ENCODE data around the gene ANKRD10.

The ANKRD10 gene

DNA sequence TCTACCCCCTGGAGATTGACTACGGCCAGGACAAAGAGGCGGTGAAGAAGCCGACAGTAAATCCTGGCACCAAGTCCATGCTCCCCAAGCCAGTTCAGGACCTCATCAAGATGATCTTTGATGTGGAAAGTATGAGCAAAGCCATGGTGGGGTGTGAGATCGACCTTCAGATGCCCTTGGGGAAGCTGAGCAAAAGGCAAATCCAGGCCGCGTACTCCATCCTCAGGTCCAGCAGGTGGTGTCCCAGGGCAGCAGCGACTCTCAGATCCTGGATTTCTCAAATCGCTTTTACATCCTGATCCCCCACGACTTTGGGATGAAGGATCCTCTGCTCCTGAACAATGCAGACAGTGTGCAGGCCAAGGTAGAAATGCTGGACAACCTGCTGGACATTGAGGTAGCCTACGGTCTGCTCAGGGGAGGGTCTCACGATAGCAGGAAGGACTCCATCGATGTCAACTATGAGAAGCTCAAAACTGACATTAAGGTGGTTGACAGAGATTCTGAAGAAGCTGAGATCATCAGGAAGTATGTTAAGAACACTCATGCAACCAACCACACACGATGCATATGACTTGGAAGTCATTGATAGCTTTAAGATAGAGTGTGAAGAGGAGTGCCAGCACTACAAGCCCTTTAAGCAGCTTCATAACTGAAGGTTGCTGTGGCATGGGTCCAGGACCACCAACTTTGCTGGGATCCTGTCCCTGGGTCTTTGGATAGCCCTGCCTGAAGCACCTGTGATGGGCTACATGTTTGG lies 24.0 kb upstream of the ANKRD10 start:
- Histone ChIP-seq H2AK5ac (ENCODE audit: low read depth, low read length) (no peak overlapping the region), H2BK120ac (ENCODE audit: low read depth, low read length) (no peak overlapping the region), H3K4me2 (ENCODE audit: insufficient read depth, low read length, poor library complexity, severe bottlenecking) (no peak overlapping the region), H4K91ac (ENCODE audit: low read depth, low read length, poor library complexity) (no peak overlapping the region), H2BK12ac (ENCODE audit: low read length) (no peak overlapping the region), H3K23ac (ENCODE audit: low read depth, low read length, poor library complexity) (no peak overlapping the region), H3K9me3 (replicated peaks in 1 of 2; ENCODE audit: control insufficient read depth in 2 of 2, insufficient read depth in 1 of 2, low read depth in 1 of 2, low read length in 2 of 2) (peaks cover 2% of the 10 kb centered on the region in 2 donors), H3K9ac (ENCODE audit: low read depth, low read length, poor library complexity) (peak overlapping the region; percentile 22), H3K27ac (replicated peaks; ENCODE audit: low read length) (no peak overlapping the region), H3K4me1 (ENCODE audit: control insufficient read depth in 2 of 2, insufficient read depth in 1 of 2, low read depth in 1 of 2, low read length in 2 of 2) (no peaks in the 10 kb centered on the region), H3K4me3 (ENCODE audit: low read length in 2 of 2) (peak overlapping the region in 1 of 2 donors; percentile 47), H4K8ac (ENCODE audit: low read depth, low read length) (no peak overlapping the region), H3K18ac (ENCODE audit: low read length) (no peak overlapping the region), H3K36me3 (replicated peaks in 1 of 2; ENCODE audit: control insufficient read depth in 2 of 2, insufficient read depth in 2 of 2, low read length in 2 of 2) (no peaks in the 10 kb centered on the region), H3K4ac (ENCODE audit: low read length) (no peak overlapping the region), H3K79me1 (ENCODE audit: low read depth, low read length) (no peaks in the 10 kb centered on the region), H2AFZ (ENCODE audit: low read length) (no peak overlapping the region), H3K27me3 (ENCODE audit: control insufficient read depth in 3 of 3, insufficient read depth in 3 of 3, low read depth in 1 of 3, low read length in 3 of 3) (peaks cover 0 to 4% (median 0%) of the 10 kb centered on the region in 3 experiments), H2BK5ac (ENCODE audit: low read length) (no peak overlapping the region), H2BK15ac (ENCODE audit: low read length) (no peak overlapping the region), H3K14ac (ENCODE audit: low read length) (no peak overlapping the region)
- DNase-seq (ENCODE audit: low spot score) = no peak
- no CpG with 5 or more reads among the region's 13 CpGs for WGBS, 2 donors (ENCODE audit: extremely low coverage in 2 of 2, insufficient read length in 2 of 2, insufficient replicate concordance in 1 of 2)

DNA sequence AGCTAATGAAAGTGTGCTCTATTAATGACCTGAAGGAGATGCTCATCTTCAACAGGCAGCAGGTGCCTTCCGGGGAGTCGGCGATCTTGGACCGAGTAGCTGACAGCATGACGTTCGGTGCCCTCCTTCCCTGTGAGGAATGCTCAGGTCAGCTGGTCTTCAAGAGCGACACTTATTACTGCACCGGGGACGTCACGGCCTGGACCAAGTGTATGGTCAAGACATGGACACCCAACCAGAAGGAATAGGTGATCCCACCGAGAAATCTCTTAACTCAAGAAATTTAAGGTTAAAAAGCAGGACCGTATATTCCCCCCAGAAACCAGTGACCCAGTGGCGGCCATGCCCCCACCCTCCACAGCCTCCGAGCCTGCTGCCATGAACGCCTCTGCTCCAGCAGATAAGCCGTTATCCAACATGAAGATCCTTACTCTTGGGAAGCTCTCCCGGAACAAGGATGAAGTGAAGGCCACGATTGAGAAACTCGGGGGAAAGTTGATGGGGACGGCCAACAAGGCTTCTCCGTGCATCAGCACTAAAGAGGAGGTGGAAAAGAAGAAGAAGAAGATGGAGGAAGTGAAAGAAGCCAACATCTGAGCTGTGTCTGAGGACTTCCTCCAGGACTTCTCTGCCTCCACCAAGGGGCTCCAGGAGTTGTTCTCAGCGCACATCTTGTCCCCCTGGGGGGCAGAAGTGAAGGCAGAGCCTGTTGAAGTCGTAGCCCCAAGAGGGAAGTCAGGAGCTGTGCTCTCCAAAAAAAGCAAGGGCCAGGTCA lies 22.8 kb upstream of the ANKRD10 start:
- Histone ChIP-seq H3K18ac (ENCODE audit: low read length) (no peak overlapping the region), H3K4me1 (ENCODE audit: control insufficient read depth in 2 of 2, insufficient read depth in 1 of 2, low read depth in 1 of 2, low read length in 2 of 2) (no peaks in the 10 kb centered on the region), H2AFZ (ENCODE audit: low read length) (no peak overlapping the region), H2BK120ac (ENCODE audit: low read depth, low read length) (no peak overlapping the region), H3K4me2 (ENCODE audit: insufficient read depth, low read length, poor library complexity, severe bottlenecking) (no peak overlapping the region), H3K36me3 (replicated peaks in 1 of 2; ENCODE audit: control insufficient read depth in 2 of 2, insufficient read depth in 2 of 2, low read length in 2 of 2) (no peaks in the 10 kb centered on the region), H3K23ac (ENCODE audit: low read depth, low read length, poor library complexity) (no peak overlapping the region), H2BK15ac (ENCODE audit: low read length) (no peak overlapping the region), H3K27me3 (ENCODE audit: control insufficient read depth in 3 of 3, insufficient read depth in 3 of 3, low read depth in 1 of 3, low read length in 3 of 3) (peaks cover 0 to 4% (median 0%) of the 10 kb centered on the region in 3 experiments), H2AK5ac (ENCODE audit: low read depth, low read length) (no peak overlapping the region), H3K79me1 (ENCODE audit: low read depth, low read length) (peaks cover 2% of the 10 kb centered on the region), H3K4me3 (ENCODE audit: low read length in 2 of 2) (no peak overlapping the region), H3K9me3 (replicated peaks in 1 of 2; ENCODE audit: control insufficient read depth in 2 of 2, insufficient read depth in 1 of 2, low read depth in 1 of 2, low read length in 2 of 2) (peaks cover 7 to 9% of the 10 kb centered on the region in 2 donors), H3K9ac (ENCODE audit: low read depth, low read length, poor library complexity) (no peak overlapping the region), H3K27ac (replicated peaks; ENCODE audit: low read length) (no peak overlapping the region), H2BK5ac (ENCODE audit: low read length) (no peak overlapping the region), H3K14ac (ENCODE audit: low read length) (no peak overlapping the region), H2BK12ac (ENCODE audit: low read length) (no peak overlapping the region), H4K91ac (ENCODE audit: low read depth, low read length, poor library complexity) (no peak overlapping the region), H4K8ac (ENCODE audit: low read depth, low read length) (no peak overlapping the region), H3K4ac (ENCODE audit: low read length) (no peak overlapping the region)
- WGBS, 2 donors (ENCODE audit: extremely low coverage in 2 of 2, insufficient read length in 2 of 2, insufficient replicate concordance in 1 of 2) = no CpG with 5 or more reads among the region's 23 CpGs
- no peak for DNase-seq (ENCODE audit: low spot score)

DNA sequence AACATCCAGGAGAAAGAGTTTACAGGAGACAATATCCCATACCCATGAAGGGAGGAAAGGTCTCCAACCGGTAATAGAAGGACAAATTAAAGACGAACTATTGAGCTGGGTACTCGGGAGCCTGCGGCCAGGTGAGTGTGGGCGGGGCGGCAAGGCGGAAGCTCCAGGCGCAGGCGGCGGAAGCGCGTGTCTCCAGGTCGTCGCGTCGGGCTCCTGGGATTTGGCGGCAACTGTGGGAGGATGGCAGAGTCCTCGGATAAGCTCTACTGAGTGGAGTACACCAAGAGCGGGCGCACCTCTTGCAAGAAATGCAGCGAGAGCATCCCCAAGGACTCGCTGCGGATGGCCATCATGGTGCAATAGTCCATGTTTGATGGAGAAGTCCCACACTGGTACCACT lies 21.6 kb upstream of the ANKRD10 start:
- Histone ChIP-seq H3K4me1 (ENCODE audit: control insufficient read depth in 2 of 2, insufficient read depth in 1 of 2, low read depth in 1 of 2, low read length in 2 of 2) (no peaks in the 10 kb centered on the region), H3K9ac (ENCODE audit: low read depth, low read length, poor library complexity) (no peak overlapping the region), H3K14ac (ENCODE audit: low read length) (no peak overlapping the region), H3K18ac (ENCODE audit: low read length) (no peak overlapping the region), H3K9me3 (replicated peaks in 1 of 2; ENCODE audit: control insufficient read depth in 2 of 2, insufficient read depth in 1 of 2, low read depth in 1 of 2, low read length in 2 of 2) (peaks cover 9% of the 10 kb centered on the region in 2 donors), H2BK5ac (ENCODE audit: low read length) (no peak overlapping the region), H3K23ac (ENCODE audit: low read depth, low read length, poor library complexity) (no peak overlapping the region), H4K91ac (ENCODE audit: low read depth, low read length, poor library complexity) (no peak overlapping the region), H3K36me3 (replicated peaks in 1 of 2; ENCODE audit: control insufficient read depth in 2 of 2, insufficient read depth in 2 of 2, low read length in 2 of 2) (no peaks in the 10 kb centered on the region), H2BK120ac (ENCODE audit: low read depth, low read length) (no peak overlapping the region), H3K4me2 (ENCODE audit: insufficient read depth, low read length, poor library complexity, severe bottlenecking) (no peak overlapping the region), H2BK12ac (ENCODE audit: low read length) (no peak overlapping the region), H3K4me3 (ENCODE audit: low read length in 2 of 2) (no peak overlapping the region), H3K27me3 (ENCODE audit: control insufficient read depth in 3 of 3, insufficient read depth in 3 of 3, low read depth in 1 of 3, low read length in 3 of 3) (peaks cover 0 to 4% (median 0%) of the 10 kb centered on the region in 3 experiments), H4K8ac (ENCODE audit: low read depth, low read length) (no peak overlapping the region), H3K79me1 (ENCODE audit: low read depth, low read length) (peaks cover 2% of the 10 kb centered on the region), H2AK5ac (ENCODE audit: low read depth, low read length) (no peak overlapping the region), H2BK15ac (ENCODE audit: low read length) (no peak overlapping the region), H3K27ac (replicated peaks; ENCODE audit: low read length) (no peak overlapping the region), H2AFZ (ENCODE audit: low read length) (no peak overlapping the region), H3K4ac (ENCODE audit: low read length) (no peak overlapping the region)
- DNase-seq (ENCODE audit: low spot score) = no peak
- no CpG with 5 or more reads among the region's 23 CpGs for WGBS, 2 donors (ENCODE audit: extremely low coverage in 2 of 2, insufficient read length in 2 of 2, insufficient replicate concordance in 1 of 2)

DNA sequence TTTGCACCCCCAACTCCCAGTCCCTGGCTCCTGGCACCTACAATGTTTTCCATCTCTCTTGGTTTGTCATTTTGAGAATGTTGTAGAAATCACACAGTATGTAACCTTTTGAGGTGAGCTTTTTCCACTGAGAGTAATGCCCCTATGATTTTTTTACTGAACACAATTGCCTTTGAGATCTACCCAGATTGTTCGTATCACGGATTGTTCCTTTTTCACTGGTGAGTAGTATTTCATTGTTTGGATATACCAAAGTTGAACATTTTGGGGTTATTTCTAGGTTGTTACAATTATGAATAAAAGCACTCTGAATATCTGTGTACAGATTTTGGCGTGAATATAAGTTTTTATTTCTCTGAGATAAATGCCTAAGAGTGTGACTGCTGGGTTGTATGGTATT lies 17.7 kb upstream of the ANKRD10 start:
- no peak overlapping the region for H2BK15ac ChIP-seq (ENCODE audit: low read length)
- no peak for DNase-seq (ENCODE audit: low spot score)
- H3K9me3 ChIP-seq (replicated peaks in 1 of 2; ENCODE audit: control insufficient read depth in 2 of 2, insufficient read depth in 1 of 2, low read depth in 1 of 2, low read length in 2 of 2) = peaks cover 9 to 15% of the 10 kb centered on the region in 2 donors
- no peak overlapping the region for H2BK12ac ChIP-seq (ENCODE audit: low read length)
- no peak overlapping the region for H3K9ac ChIP-seq (ENCODE audit: low read depth, low read length, poor library complexity)
- H3K4me2 ChIP-seq (ENCODE audit: insufficient read depth, low read length, poor library complexity, severe bottlenecking) = no peak overlapping the region
- H2AK5ac ChIP-seq (ENCODE audit: low read depth, low read length) = no peak overlapping the region
- no peak overlapping the region for H4K91ac ChIP-seq (ENCODE audit: low read depth, low read length, poor library complexity)
- no peak overlapping the region for H3K4me3 ChIP-seq (ENCODE audit: low read length in 2 of 2)
- no peak overlapping the region for H3K23ac ChIP-seq (ENCODE audit: low read depth, low read length, poor library complexity)
- H3K4ac ChIP-seq (ENCODE audit: low read length) = no peak overlapping the region
- WGBS, 2 donors (ENCODE audit: extremely low coverage in 2 of 2, insufficient read length in 2 of 2, insufficient replicate concordance in 1 of 2) = no CpG with 5 or more reads among the region's 3 CpGs
- no peak overlapping the region for H2AFZ ChIP-seq (ENCODE audit: low read length)
- no peak overlapping the region for H4K8ac ChIP-seq (ENCODE audit: low read depth, low read length)
- no peaks in the 10 kb centered on the region for H3K27me3 ChIP-seq (ENCODE audit: control insufficient read depth in 3 of 3, insufficient read depth in 3 of 3, low read depth in 1 of 3, low read length in 3 of 3)
- H3K18ac ChIP-seq (ENCODE audit: low read length) = no peak overlapping the region
- no peak overlapping the region for H2BK120ac ChIP-seq (ENCODE audit: low read depth, low read length)
- H3K79me1 ChIP-seq (ENCODE audit: low read depth, low read length) = peaks cover 3% of the 10 kb centered on the region
- H2BK5ac ChIP-seq (ENCODE audit: low read length) = no peak overlapping the region
- H3K36me3 ChIP-seq (replicated peaks in 1 of 2; ENCODE audit: control insufficient read depth in 2 of 2, insufficient read depth in 2 of 2, low read length in 2 of 2) = no peaks in the 10 kb centered on the region
- no peaks in the 10 kb centered on the region for H3K4me1 ChIP-seq (ENCODE audit: control insufficient read depth in 2 of 2, insufficient read depth in 1 of 2, low read depth in 1 of 2, low read length in 2 of 2)
- no peak overlapping the region for H3K14ac ChIP-seq (ENCODE audit: low read length)
- H3K27ac ChIP-seq (replicated peaks; ENCODE audit: low read length) = no peak overlapping the region

Data from neuronal stem cell (in vitro differentiated cells).